ENCODE data around the gene CCM2.

CCM2 gene

GRCh38 chr7:45117582-45117981, 117.6 kb downstream of the CCM2 start:
- no peaks in the 10 kb centered on the region for H3K36me3 ChIP-seq (ENCODE audit: low read depth)
- H3K4me3 ChIP-seq (ENCODE audit: severe bottlenecking) = no peak overlapping the region
- H3K27me3 ChIP-seq (ENCODE audit: insufficient read depth, poor library complexity, severe bottlenecking) = no peaks in the 10 kb centered on the region
- H3K4me1 ChIP-seq (ENCODE audit: insufficient read depth, poor library complexity, severe bottlenecking) = no peaks in the 10 kb centered on the region
- no peak for DNase-seq (ENCODE audit: low spot score)
- no peak for ATAC-seq (ENCODE audit: low read depth)
- no peak for TF ChIP-seq CTCF (IDR thresholded peaks at IDR 0.05; ENCODE audit: poor library complexity, severe bottlenecking)
- no peak overlapping the region for H3K27ac ChIP-seq (ENCODE audit: poor library complexity, severe bottlenecking)
- no peaks in the 10 kb centered on the region for H3K9me3 ChIP-seq (ENCODE audit: severe bottlenecking)

GRCh38 chr7:45118292-45118691, 118.3 kb downstream of the CCM2 start:
- H3K9me3 ChIP-seq (ENCODE audit: severe bottlenecking) = no peaks in the 10 kb centered on the region
- H3K4me1 ChIP-seq (ENCODE audit: insufficient read depth, poor library complexity, severe bottlenecking) = no peaks in the 10 kb centered on the region
- H3K27ac ChIP-seq (ENCODE audit: poor library complexity, severe bottlenecking) = no peak overlapping the region
- no peak for ATAC-seq (ENCODE audit: low read depth)
- DNase-seq (ENCODE audit: low spot score) = no peak
- TF ChIP-seq CTCF (IDR thresholded peaks at IDR 0.05; ENCODE audit: poor library complexity, severe bottlenecking) = no peak
- H3K4me3 ChIP-seq (ENCODE audit: severe bottlenecking) = no peak overlapping the region
- no peaks in the 10 kb centered on the region for H3K36me3 ChIP-seq (ENCODE audit: low read depth)
- no peaks in the 10 kb centered on the region for H3K27me3 ChIP-seq (ENCODE audit: insufficient read depth, poor library complexity, severe bottlenecking)

GRCh38 chr7:45118889-45119331, 118.9 kb downstream of the CCM2 start:
- ATAC-seq (ENCODE audit: low read depth) (no peak), DNase-seq (ENCODE audit: low spot score) (no peak)
- H3K4me1 ChIP-seq (ENCODE audit: insufficient read depth, poor library complexity, severe bottlenecking) = no peaks in the 10 kb centered on the region
- H3K27ac ChIP-seq (ENCODE audit: poor library complexity, severe bottlenecking) = no peak overlapping the region
- H3K4me3 ChIP-seq (ENCODE audit: severe bottlenecking) = no peak overlapping the region
- H3K27me3 ChIP-seq (ENCODE audit: insufficient read depth, poor library complexity, severe bottlenecking) = no peaks in the 10 kb centered on the region
- no peak for TF ChIP-seq CTCF (IDR thresholded peaks at IDR 0.05; ENCODE audit: poor library complexity, severe bottlenecking)
- no peaks in the 10 kb centered on the region for H3K9me3 ChIP-seq (ENCODE audit: severe bottlenecking)
- H3K36me3 ChIP-seq (ENCODE audit: low read depth) = no peaks in the 10 kb centered on the region

GRCh38 chr7:45119550-45119949, 119.5 kb downstream of the CCM2 start:
- no peak overlapping the region for H3K27ac ChIP-seq (ENCODE audit: poor library complexity, severe bottlenecking)
- H3K9me3 ChIP-seq (ENCODE audit: severe bottlenecking) = no peaks in the 10 kb centered on the region
- no peak for TF ChIP-seq CTCF (IDR thresholded peaks at IDR 0.05; ENCODE audit: poor library complexity, severe bottlenecking)
- no peaks in the 10 kb centered on the region for H3K4me1 ChIP-seq (ENCODE audit: insufficient read depth, poor library complexity, severe bottlenecking)
- H3K27me3 ChIP-seq (ENCODE audit: insufficient read depth, poor library complexity, severe bottlenecking) = no peaks in the 10 kb centered on the region
- ATAC-seq (ENCODE audit: low read depth) (no peak), DNase-seq (ENCODE audit: low spot score) (no peak)
- no peak overlapping the region for H3K4me3 ChIP-seq (ENCODE audit: severe bottlenecking)
- H3K36me3 ChIP-seq (ENCODE audit: low read depth) = no peaks in the 10 kb centered on the region

DNA sequence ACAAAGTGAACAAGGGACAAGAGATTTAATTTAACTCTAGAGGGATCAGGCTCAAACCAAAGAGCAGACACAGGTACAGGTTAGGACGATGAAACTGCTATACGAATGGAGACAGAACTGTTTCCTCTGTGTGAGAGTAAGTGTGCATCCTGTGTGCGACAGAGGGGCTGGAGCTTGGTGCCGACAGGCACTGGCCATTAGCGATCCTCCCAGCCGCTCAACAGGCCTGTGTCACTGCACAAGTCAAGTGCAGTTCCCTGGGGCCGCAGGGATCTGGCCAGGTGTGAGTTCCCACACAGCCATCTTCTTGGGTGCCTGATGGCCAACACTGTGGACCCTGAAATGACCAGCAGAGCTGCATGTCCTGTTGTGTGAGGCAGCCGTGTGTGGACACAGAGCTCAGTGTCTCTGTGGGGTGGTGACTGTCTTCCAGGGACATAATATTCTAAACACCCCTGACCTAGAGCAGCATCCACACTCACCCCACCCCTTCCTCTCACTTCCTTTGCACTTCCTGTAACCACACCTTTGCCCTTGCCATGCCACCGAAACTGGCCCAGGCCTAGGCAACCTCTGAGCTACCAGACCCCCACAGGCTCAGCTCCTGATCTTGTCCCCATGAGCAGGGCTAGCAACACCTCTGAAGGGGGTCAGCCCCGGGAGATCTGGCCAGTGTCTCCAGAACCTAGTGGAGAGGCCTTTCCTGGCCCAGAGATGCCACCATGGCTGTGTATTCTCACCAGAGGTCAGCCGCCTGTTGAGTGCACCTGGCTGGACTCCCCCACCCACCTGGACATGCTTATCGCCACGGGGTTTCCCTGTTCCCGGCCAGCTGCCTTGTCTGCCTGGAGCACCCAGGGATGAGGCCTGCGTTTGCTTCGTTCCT, 123.2 kb downstream of the CCM2 start:
- no peaks in the 10 kb centered on the region for H3K36me3 ChIP-seq (ENCODE audit: low read depth)
- no peak for DNase-seq (ENCODE audit: low spot score)
- no peaks in the 10 kb centered on the region for H3K27me3 ChIP-seq (ENCODE audit: insufficient read depth, poor library complexity, severe bottlenecking)
- H3K9me3 ChIP-seq (ENCODE audit: severe bottlenecking) = no peaks in the 10 kb centered on the region
- no peak for ATAC-seq (ENCODE audit: low read depth)
- no peak overlapping the region for H3K27ac ChIP-seq (ENCODE audit: poor library complexity, severe bottlenecking)
- no peak for TF ChIP-seq CTCF (IDR thresholded peaks at IDR 0.05; ENCODE audit: poor library complexity, severe bottlenecking)
- H3K4me1 ChIP-seq (ENCODE audit: insufficient read depth, poor library complexity, severe bottlenecking) = no peaks in the 10 kb centered on the region
- H3K4me3 ChIP-seq (ENCODE audit: severe bottlenecking) = no peak overlapping the region

Measured in RWPE2 (cell line).